HUDEP-2 (cell line): ENCODE measurements around the gene ITFG1.
"Not testable (repeated sequence)": the region's sequence is repeated elsewhere in the genome, so short reads cannot be mapped to it uniquely, and the experiment has no call there.

Experiments
- DNase-seq, 76 experiments: peaks; one replicate each; lab custom pipeline; 2025; ENCODE audit not compliant: unreplicated experiment in 76 of 76; lab: John Stamatoyannopoulos, UW

Gene ITFG1

DNA sequence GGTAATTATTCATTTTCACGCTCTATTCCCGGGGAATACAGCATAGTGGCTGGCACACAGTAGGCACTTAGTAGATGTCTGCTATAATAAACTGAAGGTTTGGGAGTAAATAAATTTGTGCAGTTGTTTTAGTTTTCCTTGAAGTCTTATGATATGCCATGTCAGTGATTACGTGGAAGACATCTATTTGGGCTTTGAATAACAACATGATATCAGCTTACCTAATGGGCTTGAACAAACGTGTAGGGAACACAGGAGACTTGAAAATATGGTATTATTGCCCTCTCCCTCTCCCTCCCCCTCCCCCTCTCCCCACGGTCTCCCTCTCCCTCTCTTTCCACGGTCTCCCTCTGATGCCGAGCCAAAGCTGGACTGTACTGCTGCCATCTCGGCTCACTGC is 280.8 kb downstream of the ITFG1 start:
- no peak for DNase-seq

DNA sequence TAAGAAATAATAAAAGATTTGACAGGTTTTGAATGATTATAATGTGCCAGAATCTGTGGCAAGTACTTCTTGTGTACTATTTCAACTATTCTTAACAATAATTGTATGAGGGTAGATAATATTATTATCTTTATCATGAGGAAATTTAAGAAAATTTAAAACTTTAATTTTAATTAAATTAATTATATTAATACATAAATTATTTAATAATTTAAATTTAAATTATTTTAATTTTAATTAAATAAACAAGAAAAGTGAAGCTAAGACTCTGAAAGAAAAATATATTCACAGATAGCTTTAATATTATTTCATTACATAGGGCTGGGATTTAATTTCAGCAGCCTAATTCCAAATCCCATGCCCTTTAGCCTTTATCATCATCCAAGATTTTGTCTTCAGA is 285.7 kb downstream of the ITFG1 start:
- DNase-seq, result no peak

DNA sequence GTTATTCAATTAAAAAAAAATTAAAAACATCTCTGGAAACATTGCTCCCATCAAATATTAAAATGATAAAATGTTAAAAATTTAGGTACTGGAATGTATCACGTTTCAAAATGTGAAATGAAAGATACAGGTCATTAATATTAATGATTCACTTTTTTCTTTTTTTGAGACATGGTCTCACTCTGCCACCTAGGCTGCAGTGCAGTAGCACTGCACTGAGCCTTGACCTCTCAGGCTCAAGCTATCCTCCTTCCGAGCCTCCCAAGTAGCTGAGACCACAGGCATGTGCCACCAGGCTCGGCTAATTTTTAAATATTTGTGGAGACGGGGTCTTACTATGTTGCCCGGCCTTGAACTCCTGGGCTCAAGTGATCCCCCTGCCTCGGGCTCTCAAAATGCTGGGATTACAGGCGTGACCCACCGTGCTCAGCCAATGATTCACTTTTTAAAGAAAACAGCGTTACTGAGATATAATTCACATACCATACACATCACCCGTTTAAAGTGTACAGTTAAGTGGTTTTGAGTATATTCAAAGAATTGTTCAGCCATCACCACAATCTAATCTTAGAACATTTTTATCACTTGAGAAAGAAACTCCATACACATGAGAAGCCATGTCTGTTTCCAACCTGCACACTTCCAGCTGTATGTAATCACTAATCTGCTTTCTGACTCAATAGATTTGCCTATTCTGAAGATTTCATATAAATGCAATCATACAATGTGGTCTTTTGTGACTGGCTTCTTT is 298.0 kb downstream of the ITFG1 start:
- DNase-seq, result no peak

DNA sequence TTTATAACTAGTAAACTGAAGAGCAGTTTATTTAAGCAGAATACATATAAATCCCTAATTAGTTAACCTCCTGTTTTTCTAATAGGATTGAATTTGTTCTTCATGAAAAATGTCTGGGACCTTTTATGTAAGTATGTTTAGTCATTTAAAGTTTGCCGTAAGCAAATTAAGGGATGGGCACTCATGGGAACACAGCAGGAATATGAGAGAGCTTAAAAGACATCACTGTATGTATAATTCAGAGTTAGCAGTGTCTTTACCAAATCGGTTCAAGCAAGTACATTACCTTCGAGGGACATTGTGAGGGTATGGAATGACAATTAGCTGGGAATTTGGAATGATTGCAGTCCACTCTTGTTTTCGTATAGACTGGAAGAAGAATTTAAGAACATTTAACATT is 299.4 kb downstream of the ITFG1 start:
- DNase-seq, result no peak

DNA sequence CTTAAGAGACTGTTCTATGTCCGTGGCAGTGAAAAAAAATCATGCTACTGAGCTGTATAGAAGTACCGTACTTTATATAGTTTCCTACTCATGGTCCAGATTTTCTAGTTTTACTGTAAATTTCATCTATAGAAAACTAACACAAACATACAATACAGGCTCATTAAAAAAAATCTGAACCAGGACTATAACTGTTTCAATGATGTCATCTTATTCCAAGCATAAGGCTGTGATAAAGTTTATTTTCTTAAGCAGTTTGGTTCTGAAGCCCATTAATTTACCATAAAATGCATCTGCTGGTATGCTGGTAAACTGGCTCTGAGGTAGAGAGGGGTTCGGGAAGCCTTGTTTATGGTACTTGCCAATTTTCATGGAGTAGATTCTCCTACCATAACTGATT is 300.4 kb downstream of the ITFG1 start:
- DNase-seq, result no peak

DNA sequence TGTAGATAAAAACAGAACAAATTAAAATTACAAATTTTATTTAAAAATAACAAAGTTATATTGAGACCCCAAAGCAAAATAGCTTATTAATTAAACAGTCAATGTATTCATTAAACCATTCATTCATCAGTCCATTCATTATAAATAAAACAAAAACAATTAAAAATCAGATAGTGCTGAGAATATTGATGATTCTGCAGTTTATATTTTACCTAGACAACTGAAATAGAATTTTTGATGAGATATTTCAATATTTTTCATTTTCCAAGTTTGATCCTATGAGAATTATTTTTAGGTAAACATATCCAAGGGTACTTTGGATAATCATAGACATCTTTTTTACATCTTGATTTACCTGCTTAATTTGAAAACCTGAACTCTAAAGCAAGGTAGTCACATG is 301.9 kb downstream of the ITFG1 start:
- no peak for DNase-seq

DNA sequence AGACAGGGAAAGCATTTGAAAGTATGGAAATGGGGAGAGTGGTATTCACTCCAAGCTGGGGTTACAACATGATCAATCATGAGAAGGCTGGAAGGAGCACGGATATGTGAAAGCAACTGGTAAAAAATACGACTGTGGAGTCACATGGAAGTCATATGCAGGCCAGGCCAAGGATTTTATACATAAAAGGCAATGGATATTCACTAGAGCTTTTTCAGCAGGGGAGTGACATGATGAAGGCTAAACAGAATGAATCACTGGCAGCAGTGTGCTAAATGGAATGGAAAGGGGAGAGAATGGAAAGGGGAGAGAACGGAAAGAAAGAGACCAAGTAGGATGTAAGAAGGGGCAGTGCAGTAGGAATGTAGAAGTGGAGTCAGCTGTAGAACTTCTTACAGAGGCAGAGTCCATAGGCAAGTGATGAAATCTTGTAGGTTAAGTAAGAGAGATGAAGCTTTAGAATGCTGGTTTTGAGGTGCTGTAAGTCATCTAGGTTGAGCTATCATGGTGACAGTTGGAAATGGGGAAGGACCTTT is 304.1 kb downstream of the ITFG1 start:
- no peak for DNase-seq

DNA sequence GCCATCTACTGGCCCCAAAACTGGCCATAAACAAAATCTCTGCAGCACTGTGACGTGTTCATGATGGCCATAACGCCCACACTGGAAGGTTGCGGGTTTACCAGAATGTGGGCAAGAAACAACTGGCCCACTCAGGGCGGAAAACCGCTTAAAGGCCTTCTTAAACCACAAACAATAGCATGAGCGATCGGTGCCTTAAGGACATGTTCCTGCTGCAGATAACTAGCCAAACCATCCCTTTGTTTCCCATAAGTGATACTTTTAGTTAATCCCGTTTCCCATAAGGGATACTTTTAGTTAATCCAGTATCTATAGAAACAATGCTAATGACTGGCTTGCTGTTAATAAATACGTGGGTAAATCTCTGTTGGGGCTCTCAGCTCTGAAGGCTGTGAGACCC is 308.4 kb downstream of the ITFG1 start:
- not testable (repeated sequence) for DNase-seq

DNA sequence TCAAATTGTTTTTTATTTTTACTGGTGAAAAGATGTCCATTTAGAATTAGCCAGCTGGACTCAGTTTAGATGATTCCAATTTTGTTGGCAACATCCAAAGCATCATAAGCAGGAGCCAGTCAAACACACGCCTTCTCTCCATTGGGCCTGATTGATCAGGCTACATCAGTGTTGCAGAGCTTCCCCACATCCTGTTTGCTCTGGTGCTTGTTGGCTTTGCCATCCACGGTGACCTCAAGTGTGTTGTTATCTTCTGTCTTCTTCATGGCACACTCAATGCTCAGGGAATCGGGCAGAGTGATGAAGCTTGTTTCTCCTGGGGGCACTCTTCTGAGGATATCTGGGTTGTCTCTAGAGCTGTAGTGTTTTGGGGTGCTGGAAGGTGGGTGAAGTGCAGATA is 310.8 kb downstream of the ITFG1 start:
- no peak for DNase-seq

DNA sequence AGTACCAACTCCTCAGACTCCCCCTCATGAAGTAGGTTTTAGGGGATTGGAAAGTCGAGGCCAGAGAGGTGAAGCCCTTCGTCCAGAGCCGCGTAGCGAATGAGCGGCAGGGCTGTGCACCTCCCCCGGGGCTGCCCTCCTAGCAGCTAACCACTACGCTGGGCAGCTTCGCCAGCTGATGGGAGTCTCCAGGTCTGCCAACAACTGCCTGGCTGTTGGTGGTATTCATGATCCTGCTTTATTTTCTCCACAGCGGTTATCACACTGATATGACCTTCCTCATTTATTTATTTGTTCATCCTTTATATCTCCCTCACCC is 316.3 kb downstream of the ITFG1 start:
- peak in 6 of 76 experiments; percentile 16 to 71 (median 50) for DNase-seq

DNA sequence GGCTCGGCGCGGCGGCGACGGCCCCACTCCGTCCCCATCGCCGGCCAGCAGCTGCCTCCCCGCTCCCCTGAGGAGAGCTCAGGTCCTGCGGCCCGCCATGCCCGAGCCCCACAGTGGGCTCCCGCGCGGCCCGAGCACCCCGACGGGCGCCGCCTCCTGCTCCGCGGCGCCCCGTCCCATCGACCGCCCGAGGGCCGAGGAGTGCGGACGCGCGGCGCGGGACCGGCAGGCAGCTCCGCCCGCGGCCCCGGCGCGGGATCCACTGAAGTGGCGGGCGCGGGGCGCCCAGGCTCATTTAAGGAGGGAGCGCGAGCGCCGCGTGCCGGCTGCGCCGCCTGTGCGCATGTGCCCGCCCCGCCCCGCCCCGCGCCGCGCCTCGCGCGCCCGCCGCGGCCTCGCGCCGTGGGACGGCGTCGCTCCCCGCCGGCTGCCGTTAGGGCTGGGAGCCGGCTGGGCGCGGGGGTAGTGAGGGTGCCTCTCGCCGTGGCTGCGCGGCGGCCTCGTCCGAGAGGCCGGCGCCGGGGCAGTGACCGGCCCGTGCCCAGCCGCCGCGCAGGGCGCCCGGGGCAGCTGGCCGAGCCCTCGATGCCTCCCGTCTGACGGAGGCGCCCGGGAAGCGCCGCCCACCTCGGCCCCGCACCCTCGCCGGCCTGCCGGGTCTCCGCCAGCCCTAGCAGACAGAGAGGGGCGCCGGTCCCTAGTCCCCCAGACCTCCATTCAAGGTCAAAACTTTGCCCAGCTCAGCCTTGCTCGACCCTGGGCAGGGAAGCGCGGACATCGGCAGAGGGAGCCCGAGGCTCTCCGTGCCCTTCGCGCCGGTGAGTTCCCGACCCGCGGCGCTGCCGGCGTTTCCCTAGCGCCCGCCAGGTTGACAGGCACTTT is 316.9 kb downstream of the ITFG1 start, which contains the start of gene NETO2:
TSS of gene NETO2 (minus strand) at position 269 of the 882 bp plus-strand sequence. CDS start 333 bp downstream, outside the sequence.
- DNase-seq, result peak in 57 of 76 experiments; percentile 12 to 75 (median 41)

DNA sequence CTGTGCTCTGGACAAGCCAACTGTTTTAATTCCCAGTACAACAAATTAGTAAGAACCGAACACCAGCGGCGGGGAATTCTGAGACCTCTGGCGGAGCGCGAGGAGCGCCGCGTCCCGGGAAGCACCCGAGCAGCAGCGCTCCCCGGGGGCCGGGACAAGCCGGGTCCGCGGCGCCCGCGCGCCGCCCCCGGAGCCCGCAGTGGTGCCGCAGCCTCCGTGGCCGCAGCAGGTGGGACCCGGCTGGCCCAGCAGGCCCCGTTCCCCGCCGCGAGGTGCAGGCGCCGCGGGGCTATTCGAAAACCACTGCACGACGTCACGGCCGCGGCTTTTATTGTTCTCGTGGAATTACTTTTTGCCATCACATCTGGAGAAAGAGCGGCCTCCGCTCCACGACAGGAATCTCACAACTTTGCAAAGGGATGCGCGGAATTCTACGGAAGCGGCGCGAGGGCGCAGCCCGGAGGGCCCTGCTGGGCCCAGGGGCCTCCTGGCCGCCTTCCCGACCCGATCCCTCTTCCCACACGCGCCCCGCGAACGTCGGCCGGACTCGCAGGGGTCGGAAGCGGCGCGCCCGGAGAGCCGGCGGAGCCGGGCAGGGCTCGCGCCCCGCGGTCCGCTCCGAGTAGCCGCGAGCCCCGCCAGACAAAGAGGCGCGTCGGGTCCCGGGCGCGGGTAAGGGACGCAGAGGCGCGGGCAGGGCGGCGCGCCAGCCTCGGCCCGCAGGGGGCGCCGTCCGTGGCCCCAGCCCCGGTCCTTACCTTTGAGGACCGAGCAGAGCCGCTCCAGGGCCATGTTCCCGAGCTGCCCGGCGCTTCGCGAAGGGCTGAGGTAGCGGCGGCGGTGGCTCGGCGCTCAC is 317.8 kb downstream of the ITFG1 start:
- peak in 69 of 76 experiments; percentile 16 to 80 (median 54) for DNase-seq

DNA sequence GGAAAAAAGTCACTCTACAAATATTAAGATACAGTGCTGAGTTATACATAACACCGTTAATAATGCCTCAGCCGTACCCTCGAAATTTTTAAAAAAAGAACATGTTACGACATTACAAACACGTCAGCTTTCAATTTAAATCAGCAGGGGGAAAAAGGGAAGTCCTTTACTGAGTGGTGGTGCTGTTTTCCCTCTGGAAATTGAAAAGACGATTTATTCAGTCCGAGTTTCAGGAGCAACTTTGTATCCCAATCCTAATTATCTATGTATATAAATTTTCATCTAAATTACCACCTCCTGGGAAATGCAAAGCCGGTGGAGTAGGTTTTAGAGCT is 318.4 kb downstream of the ITFG1 start:
- peak in 2 of 76 experiments; percentile 2 to 6 for DNase-seq

DNA sequence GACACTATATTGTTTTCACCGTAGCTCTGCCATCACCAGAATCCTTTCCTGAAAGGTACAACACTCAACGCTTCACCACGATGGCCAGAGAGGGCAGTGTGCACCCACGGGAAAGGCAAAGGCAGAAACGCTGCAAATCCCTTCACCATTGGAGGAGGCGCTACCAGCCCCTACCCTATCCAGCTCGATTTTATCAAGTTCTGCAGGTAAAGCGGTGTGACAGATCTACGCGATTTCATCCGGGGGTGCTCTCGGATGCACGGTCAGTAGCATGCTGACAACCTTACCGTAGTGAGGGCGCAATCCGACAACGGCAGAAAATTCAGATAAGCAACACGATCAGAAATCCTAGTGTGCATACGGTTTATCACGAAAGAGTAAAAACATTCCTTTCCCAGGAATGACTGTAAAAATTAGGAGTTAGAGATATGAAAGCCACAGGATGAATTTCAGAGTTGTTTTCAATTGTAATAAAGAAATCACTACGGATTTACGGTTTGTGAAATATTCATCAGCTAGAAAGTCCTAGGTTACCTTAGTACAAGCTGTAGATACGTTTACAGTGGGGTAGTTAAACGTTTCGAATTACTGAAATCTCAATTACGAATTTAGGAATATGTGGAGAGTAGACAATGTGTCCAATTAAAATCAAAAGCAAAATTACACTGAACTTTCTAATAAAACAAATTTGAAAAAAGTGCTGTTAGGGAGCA is 318.9 kb downstream of the ITFG1 start:
- DNase-seq, result peak in 70 of 76 experiments; percentile 2 to 83 (median 56)

DNA sequence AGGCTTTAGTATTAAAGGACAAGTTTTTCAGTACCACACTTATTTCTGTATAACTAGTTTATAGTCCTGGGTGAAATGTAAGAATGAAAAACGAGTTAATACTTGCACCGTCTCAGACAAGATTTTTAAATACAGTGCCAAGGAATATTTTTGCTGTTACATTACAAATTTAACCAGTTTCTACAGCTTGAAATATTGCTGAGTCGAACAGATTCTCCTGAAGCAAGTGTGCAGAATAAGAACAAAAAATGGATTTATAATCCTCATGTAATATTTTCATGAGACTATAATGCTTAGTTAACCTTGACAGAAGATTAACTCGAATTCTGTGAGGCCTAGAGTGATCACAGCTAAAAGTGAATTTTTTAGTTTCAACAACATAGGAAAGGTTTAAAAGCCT is 320.2 kb downstream of the ITFG1 start:
- DNase-seq, result no peak

DNA sequence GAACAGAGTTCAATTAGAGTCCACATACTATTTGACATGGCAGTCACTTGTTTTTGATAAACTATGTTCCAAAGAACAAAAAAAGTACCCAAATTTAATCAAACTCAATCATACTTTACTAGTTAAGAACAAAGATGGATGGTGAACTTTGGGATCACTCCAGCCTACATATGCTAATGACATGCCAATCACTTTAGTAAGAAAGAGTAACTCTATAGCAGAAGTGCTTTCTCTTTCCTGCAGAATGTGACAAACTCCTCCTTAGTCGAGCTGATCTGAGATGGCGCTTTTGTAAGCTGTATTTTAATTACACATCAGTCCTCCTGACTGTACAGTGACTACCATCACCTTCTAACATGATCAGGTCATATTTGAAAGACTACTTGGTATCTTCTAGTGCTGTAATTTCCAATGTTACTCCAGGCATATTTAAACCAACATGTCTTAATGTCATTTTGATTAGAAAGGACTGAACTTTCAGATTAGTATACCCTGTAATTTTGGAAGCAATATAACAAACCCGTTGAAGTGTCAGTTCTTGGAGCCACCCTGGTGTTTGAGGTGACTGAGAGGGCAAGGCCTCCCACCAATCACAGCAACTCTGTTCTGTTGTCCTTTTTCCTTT is 321.2 kb downstream of the ITFG1 start:
- no peak for DNase-seq

DNA sequence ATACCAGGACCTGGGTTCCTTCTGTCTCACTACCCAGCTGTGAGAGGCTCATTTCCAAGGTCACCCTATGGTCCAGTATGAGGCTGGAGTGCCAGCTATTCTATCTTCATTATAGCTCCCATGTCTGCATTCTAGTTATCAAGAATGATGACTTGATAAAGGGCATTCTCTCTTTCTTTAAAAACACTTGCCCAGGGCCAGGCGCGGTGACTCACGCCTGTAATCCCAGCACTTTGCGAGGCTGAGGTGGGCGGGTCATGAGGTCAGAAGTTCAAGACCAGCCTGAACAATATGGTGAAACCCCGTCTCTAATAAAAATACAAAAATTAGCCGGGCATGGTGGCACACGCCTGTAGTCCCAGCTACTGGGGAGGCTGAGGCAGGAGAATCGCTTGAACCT is 322.9 kb downstream of the ITFG1 start:
- peak in 9 of 76 experiments; percentile 2 to 19 (median 5) for DNase-seq

DNA sequence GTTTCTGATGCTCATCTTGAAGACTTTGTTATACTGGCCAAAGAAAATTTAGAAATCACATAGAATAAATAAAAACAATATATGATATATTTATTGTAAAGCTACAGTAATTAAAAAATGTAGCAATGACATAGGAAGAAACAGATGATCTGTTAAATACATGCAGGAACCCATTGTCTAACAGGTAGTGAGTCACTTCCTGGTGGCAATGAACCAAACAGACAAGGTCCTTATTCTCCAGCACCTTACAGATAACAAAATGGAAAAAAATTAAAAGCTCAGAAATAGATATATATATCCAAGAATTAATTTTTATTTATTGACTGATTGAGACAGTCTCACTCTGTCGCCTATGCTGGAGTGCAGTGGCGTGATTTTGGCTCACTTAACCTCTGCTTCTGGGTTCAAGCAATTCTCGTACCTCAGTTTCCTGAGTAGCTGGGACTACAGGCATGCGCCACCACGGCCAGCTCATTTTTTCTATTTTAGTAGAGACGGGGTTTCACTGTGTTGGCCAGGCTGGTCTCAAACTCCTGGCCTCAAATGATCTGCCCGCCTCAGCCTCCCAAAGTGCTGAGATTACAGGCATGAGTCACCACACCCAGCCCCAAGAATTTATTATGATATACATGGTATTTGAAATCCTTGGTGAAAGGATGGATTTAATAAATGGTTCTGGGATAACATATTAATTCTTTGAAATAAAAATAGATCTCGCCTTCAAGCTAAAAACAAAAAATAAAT is 324.6 kb downstream of the ITFG1 start:
- DNase-seq, result no peak

DNA sequence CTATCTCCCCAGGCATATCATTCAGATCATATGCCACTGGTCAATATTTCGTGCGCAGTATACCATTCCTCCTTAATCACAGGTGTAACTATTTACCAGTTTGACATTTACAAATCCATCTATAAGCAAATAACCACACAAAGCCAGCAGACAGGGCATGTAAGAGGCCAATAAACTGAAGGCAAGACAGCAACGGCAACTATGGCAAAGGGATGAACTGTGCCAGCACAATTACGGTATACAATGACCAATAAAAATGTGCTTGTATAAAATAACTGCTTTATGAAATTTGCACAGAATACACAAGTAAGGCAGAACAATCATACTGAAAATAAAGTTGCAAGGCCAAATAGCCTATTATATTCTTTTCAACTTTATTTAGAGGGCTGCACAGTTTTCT is 326.3 kb downstream of the ITFG1 start:
- no peak for DNase-seq
